Small intestine (tissue), 7 donors: ENCODE results near the gene USP48. TPM values are rescaled to one million over a fixed set of nuclear protein-coding genes. Genes with fewer than 3 reads are reported as not detected.
A peak's percentile ranks its signal among the peaks of the same experiment; 100 is the strongest.

ENCODE experiments used
- DNase-seq, 2 donors: peaks; one replicate each; pipeline versions ENCODE4 v3.0.0 to v3.0.0-alpha.2; 2013
- FAIRE-seq: peaks from 2 replicates; lab custom pipeline; 2012; peaks lifted over from hg19 to GRCh38; lab: Jason Lieb, UNC
- H3K27ac ChIP-seq, 3 donors: one replicate each; pipeline ENCODE4 v1.5.1; 2013; ENCODE audit warnings: low read length in 2 of 3, mild to moderate bottlenecking in 2 of 3, control low read depth in 1 of 3, inconsistent platforms in 1 of 3, low read depth in 1 of 3, moderate library complexity in 1 of 3
- H3K27me3 ChIP-seq, 3 donors: one replicate each; pipeline ENCODE4 v1.6.1; 2013; ENCODE audit warnings: low read length in 3 of 3, inconsistent platforms in 1 of 3; ENCODE audit not compliant: control insufficient read depth in 3 of 3, insufficient read depth in 3 of 3
- H3K36me3 ChIP-seq, 3 donors: one replicate each; pipeline ENCODE4 v1.6.1; 2013; ENCODE audit warnings: low read length in 3 of 3, inconsistent platforms in 1 of 3, low read depth in 1 of 3, mild to moderate bottlenecking in 1 of 3, moderate library complexity in 1 of 3; ENCODE audit not compliant: control insufficient read depth in 3 of 3, insufficient read depth in 2 of 3
- H3K4me1 ChIP-seq, 3 donors: one replicate each; pipeline ENCODE4 v1.6.1; 2013; ENCODE audit warnings: low read length in 2 of 3, inconsistent platforms in 1 of 3, low read depth in 1 of 3, mild to moderate bottlenecking in 1 of 3, moderate library complexity in 1 of 3; ENCODE audit not compliant: control insufficient read depth in 3 of 3, insufficient read depth in 2 of 3
- H3K4me3 ChIP-seq, 3 donors: one replicate each; pipeline ENCODE4 v1.5.1; 2013; ENCODE audit warnings: low read length in 3 of 3, control low read depth in 1 of 3, inconsistent platforms in 1 of 3, low read depth in 1 of 3, mild to moderate bottlenecking in 1 of 3, moderate library complexity in 1 of 3
- H3K9me3 ChIP-seq, 2 donors: one replicate each; pipeline ENCODE4 v1.6.1; 2013; ENCODE audit warnings: low read depth in 1 of 2, low read length in 1 of 2; ENCODE audit not compliant: control insufficient read depth in 2 of 2, insufficient read depth in 1 of 2
- WGBS, 3 donors: extraction: QIAGEN DNeasy Blood & Tissue Kit; methylation state at CpG; one replicate each; pipeline ENCODE4 v1.1.7; 2013; 5-methylcytosine and 5-hydroxymethylcytosine counted together
- polyA plus RNA-seq, 4 donors: library from polyadenylated mRNA; stranded (reverse) in 3 of 4; unstranded in 1 of 4; fragments of 200-250 nt in 3 of 4; fragments of 120-200 nt in 1 of 4; gene quantifications; one replicate each; pipeline versions ENCODE4 v1.2.1 to v1.2.3, GENCODE V29; 2013
- donor health status: healthy with polysubstance abuse.
- donor health status: control.
- donor health status: control.
- donor health status: Bipolar disorder and iron deficiency.
- donor health status: healthy.

USP48 gene
- polyA plus RNA-seq, 4 donors = 15.1 to 43.1 (median 17.8) TPM

DNA sequence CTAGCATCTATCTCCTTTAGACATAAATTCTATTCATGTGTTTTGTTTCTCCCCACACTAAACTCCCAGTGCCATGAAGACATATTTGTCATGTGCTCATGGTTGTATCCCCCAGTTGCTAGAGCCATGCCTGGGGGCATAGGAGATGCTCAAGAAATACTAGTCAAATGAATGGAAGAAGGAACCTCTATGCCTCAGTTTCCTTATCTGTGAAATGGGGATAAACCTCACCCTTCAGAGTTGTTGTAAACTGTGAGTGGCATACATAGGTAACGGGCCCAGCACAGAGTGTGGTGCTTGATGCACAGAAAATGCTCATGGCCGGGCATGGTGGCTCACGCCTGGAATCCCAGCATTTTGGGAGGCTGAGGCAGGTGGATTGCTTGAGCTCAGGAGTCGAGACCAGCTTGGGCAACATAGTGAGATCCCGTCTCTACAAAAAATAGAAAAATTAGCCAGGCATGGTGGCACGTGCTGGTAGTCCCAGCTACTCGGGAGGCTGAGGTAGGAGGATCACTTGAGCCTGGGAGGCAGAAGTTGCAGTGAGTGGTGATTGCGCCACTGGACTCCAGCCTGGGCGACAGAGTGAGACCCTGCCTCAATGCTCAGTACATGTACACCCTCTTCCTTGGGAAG, 37.8 kb upstream of the USP48 start:
- H3K36me3 ChIP-seq = peaks cover 4 to 47% (median 5%) of the 10 kb centered on the region in 3 donors

GRCh38 chr1:21818656-21819055, 35.7 kb upstream of the USP48 start:
- Histone ChIP-seq H3K36me3 (peaks cover 4 to 30% (median 5%) of the 10 kb centered on the region in 3 donors), H3K4me3 (no peak overlapping the region), H3K27me3 (peaks cover 0 to under 1% (median 0%) of the 10 kb centered on the region in 3 donors), H3K9me3 (peaks cover 0 to 1% of the 10 kb centered on the region in 2 donors), H3K27ac (no peak overlapping the region), H3K4me1 (peaks cover 0 to 14% (median 0%) of the 10 kb centered on the region in 3 donors)
- FAIRE-seq = no peak
- DNase-seq = peak; percentile 60 to 81
- WGBS, 3 donors = 11 to 21% (median 19%) methylated on average over 7 to 10 of the region's 10 CpGs

More for the DNA sequence above, 37.8 kb upstream of the USP48 start:
- no peaks in the 10 kb centered on the region for H3K9me3 ChIP-seq
- 93 to 97% (median 95%) methylated on average over 9 of the region's 9 CpGs for WGBS, 3 donors
- no peak overlapping the region for H3K4me3 ChIP-seq
- FAIRE-seq (no peak), DNase-seq (no peak)
- H3K4me1 ChIP-seq = peaks cover 0 to 14% (median 0%) of the 10 kb centered on the region in 3 donors
- no peak overlapping the region for H3K27ac ChIP-seq
- no peaks in the 10 kb centered on the region for H3K27me3 ChIP-seq

GRCh38 chr1:21816602-21817302, 33.8 kb upstream of the USP48 start:
- Histone ChIP-seq H3K9me3 (peaks cover 0 to 3% of the 10 kb centered on the region in 2 donors), H3K4me3 (no peak overlapping the region), H3K4me1 (peaks cover 0 to 14% (median 0%) of the 10 kb centered on the region in 3 donors), H3K27me3 (peaks cover 0 to 2% (median 0%) of the 10 kb centered on the region in 3 donors), H3K27ac (no peak overlapping the region), H3K36me3 (peaks cover 0 to 11% (median 0%) of the 10 kb centered on the region in 3 donors)
- DNase-seq (peak; percentile 60 to 69), FAIRE-seq (no peak)
- WGBS, 3 donors = 39 to 69% (median 58%) methylated on average over 8 of the region's 8 CpGs

DNA sequence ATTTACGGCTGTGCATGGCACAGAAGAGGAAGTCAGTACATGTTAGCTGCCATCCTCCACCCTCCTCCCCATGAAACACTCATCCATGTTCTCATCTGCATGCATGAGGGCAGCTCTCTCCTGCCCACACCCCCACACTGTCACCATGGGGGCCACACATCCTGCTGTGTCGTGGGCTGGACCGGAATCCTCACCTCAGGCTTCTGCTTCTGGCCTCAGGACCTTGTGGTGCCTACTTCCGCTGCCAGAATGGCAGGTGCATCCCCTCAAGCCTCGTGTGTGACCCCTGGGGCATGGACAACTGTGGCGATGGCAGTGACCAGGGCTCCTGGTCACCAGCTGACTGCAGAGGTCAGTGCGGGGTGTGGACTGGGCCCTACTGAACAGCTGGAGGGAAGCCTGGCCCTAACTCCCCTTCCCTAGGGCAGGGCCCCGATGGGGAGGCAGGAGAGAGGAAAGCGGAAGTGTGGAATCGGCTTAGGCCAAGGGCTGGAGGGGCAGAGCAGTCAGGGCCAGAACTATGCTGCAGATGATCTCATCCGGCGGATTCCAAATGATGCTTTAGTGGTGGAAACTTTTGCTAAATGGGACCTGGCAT, 32.9 kb upstream of the USP48 start:
- DNase-seq (no peak), FAIRE-seq (no peak)
- H3K4me3 ChIP-seq = no peak overlapping the region
- H3K9me3 ChIP-seq = peaks cover 0 to 3% of the 10 kb centered on the region in 2 donors
- H3K27ac ChIP-seq = no peak overlapping the region
- peaks cover 0 to 2% (median 0%) of the 10 kb centered on the region in 3 donors for H3K27me3 ChIP-seq
- peaks cover 0 to 14% (median 0%) of the 10 kb centered on the region in 3 donors for H3K4me1 ChIP-seq
- 74 to 93% (median 88%) methylated on average over 12 of the region's 12 CpGs for WGBS, 3 donors
- peaks cover 0 to 3% (median 0%) of the 10 kb centered on the region in 3 donors for H3K36me3 ChIP-seq

GRCh38 chr1:21814981-21815582, 32.1 kb upstream of the USP48 start:
- Histone ChIP-seq H3K36me3 (no peaks in the 10 kb centered on the region), H3K9me3 (peaks cover 0 to 3% of the 10 kb centered on the region in 2 donors), H3K27me3 (peaks cover 0 to 2% (median 0%) of the 10 kb centered on the region in 3 donors), H3K27ac (no peak overlapping the region), H3K4me3 (no peak overlapping the region), H3K4me1 (peaks cover 0 to 14% (median 0%) of the 10 kb centered on the region in 3 donors)
- DNase-seq (no peak), FAIRE-seq (no peak)
- WGBS, 3 donors = 91 to 94% (median 94%) methylated on average over 15 of the region's 15 CpGs

- FAIRE-seq (no peak), DNase-seq (peak; percentile 2 to 62)
- no peak overlapping the region for H3K27ac ChIP-seq
- H3K36me3 ChIP-seq = no peaks in the 10 kb centered on the region
- peaks cover 0 to 2% (median 0%) of the 10 kb centered on the region in 3 donors for H3K27me3 ChIP-seq
- peaks cover 0 to 14% (median 0%) of the 10 kb centered on the region in 3 donors for H3K4me1 ChIP-seq
- peak overlapping the region; percentile 2 to 31 (median 8) for H3K4me3 ChIP-seq
- 13 to 17% (median 13%) methylated on average over 48 to 65 of the region's 65 CpGs for WGBS, 3 donors
- peaks cover 0 to 3% of the 10 kb centered on the region in 2 donors for H3K9me3 ChIP-seq
Observed at GRCh38 chr1:21814241-21814918, 31.4 kb upstream of the USP48 start.

DNA sequence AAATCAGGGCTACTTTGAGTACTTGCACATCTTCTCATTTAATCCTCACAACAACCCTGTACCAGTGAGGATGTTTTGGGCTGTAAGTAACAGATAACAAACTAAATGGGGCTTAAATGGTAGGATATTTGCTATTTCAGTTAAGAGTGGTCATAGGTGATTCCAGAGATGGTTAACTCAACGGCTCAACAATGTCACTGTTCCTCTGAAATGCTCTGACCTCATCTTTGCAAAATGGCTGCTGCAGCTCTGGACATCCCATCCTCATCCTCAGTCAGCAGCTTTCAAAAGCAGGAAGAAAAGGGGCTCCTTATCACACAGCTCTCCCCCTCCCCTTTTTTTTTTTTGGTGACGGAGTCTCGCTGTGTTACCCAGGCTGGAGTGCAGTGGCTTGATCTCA, 30.6 kb upstream of the USP48 start:
- 84 to 96% (median 95%) methylated on average over 3 of the region's 3 CpGs for WGBS, 3 donors
- FAIRE-seq = no peak

More for the DNA sequence above, 30.6 kb upstream of the USP48 start:
- no peak for DNase-seq
- Histone ChIP-seq H3K9me3 (peaks cover 0 to 3% of the 10 kb centered on the region in 2 donors), H3K4me1 (peaks cover 0 to 13% (median 0%) of the 10 kb centered on the region in 3 donors), H3K36me3 (no peaks in the 10 kb centered on the region), H3K27ac (no peak overlapping the region), H3K27me3 (peaks cover 0 to 2% (median 0%) of the 10 kb centered on the region in 3 donors), H3K4me3 (no peak overlapping the region)
